Uterus (tissue), 4 donors: ENCODE results near the gene SNAPC4. TPM values are rescaled to one million over a fixed set of nuclear protein-coding genes. Genes with fewer than 3 reads are reported as not detected.

ENCODE experiments used
- DNase-seq, 2 donors: peaks; one replicate each; pipeline ENCODE4 v3.0.0-alpha.2; 2019 to 2020
- H3K27ac ChIP-seq, 2 donors: fragments of 200-600 bp; sonication (generic); 1 replicate in 1 of 2; 2 replicates in 1 of 2; pipeline ENCODE4 v1.5.1; 2016 to 2018
- H3K27me3 ChIP-seq, 2 donors: fragments of 200-600 bp; sonication (generic); one replicate each; pipeline ENCODE4 v1.5.1; 2018 to 2019; ENCODE audit warnings: control low read depth in 1 of 2
- H3K36me3 ChIP-seq, 2 donors: fragments of 200-600 bp; sonication (generic); one replicate each; pipeline ENCODE4 v1.5.1; 2019; ENCODE audit warnings: control low read depth in 1 of 2
- H3K4me1 ChIP-seq, 2 donors: fragments of 200-600 bp; sonication (generic); one replicate each; pipeline ENCODE4 v1.5.1; 2018 to 2019; ENCODE audit warnings: control low read depth in 1 of 2
- H3K4me3 ChIP-seq, 2 donors: fragments of 200-600 bp; sonication (generic); 1 replicate in 1 of 2; 2 replicates in 1 of 2; pipeline ENCODE4 v1.5.1; 2018 to 2019; ENCODE audit warnings: mild to moderate bottlenecking in 1 of 2
- H3K9me3 ChIP-seq, 2 donors: fragments of 200-600 bp; sonication (generic); one replicate each; pipeline ENCODE4 v1.5.1; 2019; ENCODE audit warnings: control low read depth in 1 of 2
- CTCF ChIP-seq, 4 experiments: fragments of 200-600 bp in 2 of 4; fragments of 450-650 bp in 2 of 4; sonication (generic) in 2 of 4; IDR thresholded peaks; one replicate each; pipeline ENCODE4 v1.5.1; 2016 to 2019; ENCODE audit warnings: antibody characterized with exemption in 4 of 4, mild to moderate bottlenecking in 2 of 4, moderate library complexity in 1 of 4
- POLR2A ChIP-seq, 2 donors: fragments of 450-650 bp; IDR thresholded peaks; one replicate each; pipeline ENCODE4 v1.6.1; 2016; ENCODE audit warnings: antibody characterized with exemption in 2 of 2, mild to moderate bottlenecking in 1 of 2, moderate library complexity in 1 of 2
- intact Hi-C: fragments of 100-400 bp; cut with DNase I; formaldehyde crosslinking; loops from one replicate; pipeline ENCODE4 v1.15.1; 2023; ENCODE audit warnings: low total_unique reads
- total RNA-seq, 4 donors: library from RNA; depleted of rRNA in 3 of 4; stranded (reverse); fragments of >200 nt in 3 of 4; gene quantifications; one replicate each; pipeline versions ENCODE4 v1.1.0 to v1.2.4, GENCODE V29; 2014 to 2023
- donor health status: DM: yes; HTN: yes; CAD: no.

The SNAPC4 gene
- total RNA-seq, 4 donors from 2014 or later = 0.51 to 12.5 (median 7.7) TPM

- Histone ChIP-seq H3K27me3 (no peaks in the 10 kb centered on the region), H3K27ac (no peak overlapping the region), H3K4me3 (no peak overlapping the region), H3K36me3 (no peaks in the 10 kb centered on the region), H3K9me3 (no peaks in the 10 kb centered on the region), H3K4me1 (no peaks in the 10 kb centered on the region)
- intact Hi-C loops = no loop called here
- peak in 1 of 2 donors; percentile 58 for DNase-seq
- TF ChIP-seq CTCF (IDR thresholded peaks at IDR 0.05) = peak in 1 of 4 experiments; percentile 28
- TF ChIP-seq POLR2A (IDR thresholded peaks at IDR 0.05) = no peak
Observed at GRCh38 chr9:136372561-136373299, 27.2 kb downstream of the SNAPC4 start.

GRCh38 chr9:136372006-136372405, 28.0 kb downstream of the SNAPC4 start:
- intact Hi-C loops = no loop called here
- Histone ChIP-seq H3K4me1 (no peaks in the 10 kb centered on the region), H3K4me3 (no peak overlapping the region), H3K27ac (no peak overlapping the region), H3K36me3 (no peaks in the 10 kb centered on the region), H3K9me3 (no peaks in the 10 kb centered on the region), H3K27me3 (no peaks in the 10 kb centered on the region)
- TF ChIP-seq CTCF (IDR thresholded peaks at IDR 0.05) (no peak), POLR2A (IDR thresholded peaks at IDR 0.05) (no peak)
- no peak for DNase-seq

GRCh38 chr9:136371533-136371880, 28.5 kb downstream of the SNAPC4 start:
- intact Hi-C loops = no loop called here
- Histone ChIP-seq H3K27ac (no peak overlapping the region), H3K36me3 (no peaks in the 10 kb centered on the region), H3K4me3 (no peak overlapping the region), H3K9me3 (no peaks in the 10 kb centered on the region), H3K27me3 (no peaks in the 10 kb centered on the region), H3K4me1 (no peaks in the 10 kb centered on the region)
- TF ChIP-seq POLR2A (IDR thresholded peaks at IDR 0.05) = no peak
- TF ChIP-seq CTCF (IDR thresholded peaks at IDR 0.05) = no peak
- no peak for DNase-seq

GRCh38 chr9:136370687-136371532, 29.1 kb downstream of the SNAPC4 start:
- H3K4me1 ChIP-seq = no peaks in the 10 kb centered on the region
- no peak overlapping the region for H3K4me3 ChIP-seq
- H3K36me3 ChIP-seq = no peaks in the 10 kb centered on the region
- intact Hi-C loops = no loop called here
- TF ChIP-seq CTCF (IDR thresholded peaks at IDR 0.05) (no peak), POLR2A (IDR thresholded peaks at IDR 0.05) (no peak)
- no peak overlapping the region for H3K27ac ChIP-seq
- no peaks in the 10 kb centered on the region for H3K9me3 ChIP-seq
- H3K27me3 ChIP-seq = no peaks in the 10 kb centered on the region
- no peak for DNase-seq

GRCh38 chr9:136370037-136370436, 29.9 kb downstream of the SNAPC4 start:
- TF ChIP-seq CTCF (IDR thresholded peaks at IDR 0.05) (no peak), POLR2A (IDR thresholded peaks at IDR 0.05) (no peak)
- H3K27ac ChIP-seq = no peak overlapping the region
- intact Hi-C loops = no loop called here

More at GRCh38 chr9:136370037-136370436, 29.9 kb downstream of the SNAPC4 start:
- Histone ChIP-seq H3K36me3 (no peaks in the 10 kb centered on the region), H3K4me3 (no peak overlapping the region), H3K4me1 (no peaks in the 10 kb centered on the region), H3K9me3 (no peaks in the 10 kb centered on the region), H3K27me3 (no peaks in the 10 kb centered on the region)
- no peak for DNase-seq
